Measurements from ENCODE around the gene CD59.
"Not testable (repeated sequence)": the region's sequence is repeated elsewhere in the genome, so short reads cannot be mapped to it uniquely, and the experiment has no call there.

Gene CD59

DNA sequence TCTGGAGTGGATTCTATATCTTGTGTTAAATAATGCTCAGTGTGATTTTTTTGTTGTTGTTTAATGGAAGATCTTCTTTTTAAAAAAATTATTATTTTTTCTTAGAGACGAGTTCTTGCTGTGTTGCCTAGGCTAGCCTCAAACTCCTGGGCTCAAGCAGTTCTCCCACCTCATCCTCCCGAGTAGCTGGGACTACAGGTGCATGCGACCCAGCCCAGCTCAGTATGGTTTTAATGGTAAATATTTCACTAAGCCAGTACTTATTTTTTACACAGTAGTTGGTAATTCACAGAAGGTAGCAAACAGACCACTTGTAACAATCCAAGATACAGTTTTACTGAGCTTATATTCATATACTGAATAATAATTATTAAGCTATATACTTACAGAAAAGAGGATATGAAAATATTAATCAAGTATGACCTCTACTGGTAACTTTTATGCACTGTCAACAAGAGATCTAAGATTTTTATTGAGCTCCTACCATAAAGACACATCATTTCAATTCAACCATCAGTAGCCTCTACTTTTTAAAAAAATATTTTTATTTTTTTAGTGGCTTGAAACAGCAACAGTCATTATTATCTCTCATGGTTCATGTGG is 6.1 kb upstream of the CD59 start:
- no peak for DNase-seq (ENCODE audit: low read depth, low spot score)

DNA sequence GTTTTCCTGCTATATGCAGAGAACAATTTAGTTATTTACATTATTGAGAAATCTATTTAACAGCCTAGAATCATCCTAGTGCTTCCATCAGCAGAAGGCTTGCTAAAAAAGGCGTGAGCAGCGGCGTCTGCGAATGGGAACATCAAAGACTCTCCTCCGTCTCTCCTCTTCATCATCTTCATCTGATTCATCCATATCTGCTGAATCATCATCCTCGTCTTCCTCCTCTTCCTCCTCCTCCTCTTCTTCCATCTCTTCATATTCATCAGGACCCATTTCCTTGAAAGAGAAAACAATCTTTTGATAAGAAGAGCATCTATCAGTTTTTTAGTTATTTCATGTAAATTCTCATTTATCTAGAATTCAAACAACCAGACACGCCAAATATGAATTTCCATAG is 5.6 kb upstream of the CD59 start:
- DNase-seq (ENCODE audit: low read depth, low spot score) = no peak

- no peak for DNase-seq (ENCODE audit: low read depth, low spot score)
Observed at GRCh38 chr11:33737362-33737821, 1.2 kb upstream of the CD59 start.

DNA sequence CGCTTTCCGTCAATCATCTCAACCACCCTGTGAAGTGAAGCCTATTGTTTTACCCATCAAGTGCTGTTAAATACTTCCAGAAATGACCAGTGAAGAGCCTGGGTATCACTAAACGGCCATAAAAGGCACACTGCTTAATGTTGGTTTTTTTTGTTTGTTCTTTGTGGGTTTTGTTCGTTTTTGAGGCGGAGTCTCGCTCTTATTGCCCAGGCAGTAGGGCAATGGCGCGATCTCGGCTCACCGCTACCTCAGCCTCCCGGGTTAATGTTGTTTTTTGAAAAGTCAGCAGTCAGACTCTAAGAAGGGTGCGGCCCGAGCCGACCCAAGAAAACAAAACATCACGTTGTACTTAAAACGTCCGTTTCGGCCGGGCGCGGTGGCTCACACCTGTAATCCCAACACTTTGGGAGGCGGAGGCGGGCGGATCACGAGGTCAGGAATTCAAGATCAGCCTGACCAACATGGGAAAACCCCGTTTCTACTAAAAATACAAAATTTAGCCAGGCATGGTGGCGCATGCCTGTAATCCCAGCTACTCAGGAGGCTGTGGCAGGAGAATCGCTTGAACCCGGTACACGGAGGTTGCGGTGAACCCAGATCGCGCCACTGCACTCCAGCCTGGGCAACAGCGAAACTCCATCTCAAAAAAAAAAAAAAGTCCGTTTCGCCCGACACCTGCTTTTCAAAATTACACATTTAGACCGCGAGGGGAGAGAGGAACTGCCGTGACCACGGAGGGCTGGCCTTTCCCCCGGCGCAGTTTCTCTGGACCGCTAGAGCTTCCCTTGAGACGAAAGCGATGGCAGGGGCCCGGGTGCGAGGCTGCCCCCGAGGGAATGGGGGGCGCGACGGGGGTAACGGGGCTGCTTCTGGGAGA is 714 bp downstream of the CD59 start:
- DNase-seq (ENCODE audit: low read depth, low spot score) = no peak

DNA sequence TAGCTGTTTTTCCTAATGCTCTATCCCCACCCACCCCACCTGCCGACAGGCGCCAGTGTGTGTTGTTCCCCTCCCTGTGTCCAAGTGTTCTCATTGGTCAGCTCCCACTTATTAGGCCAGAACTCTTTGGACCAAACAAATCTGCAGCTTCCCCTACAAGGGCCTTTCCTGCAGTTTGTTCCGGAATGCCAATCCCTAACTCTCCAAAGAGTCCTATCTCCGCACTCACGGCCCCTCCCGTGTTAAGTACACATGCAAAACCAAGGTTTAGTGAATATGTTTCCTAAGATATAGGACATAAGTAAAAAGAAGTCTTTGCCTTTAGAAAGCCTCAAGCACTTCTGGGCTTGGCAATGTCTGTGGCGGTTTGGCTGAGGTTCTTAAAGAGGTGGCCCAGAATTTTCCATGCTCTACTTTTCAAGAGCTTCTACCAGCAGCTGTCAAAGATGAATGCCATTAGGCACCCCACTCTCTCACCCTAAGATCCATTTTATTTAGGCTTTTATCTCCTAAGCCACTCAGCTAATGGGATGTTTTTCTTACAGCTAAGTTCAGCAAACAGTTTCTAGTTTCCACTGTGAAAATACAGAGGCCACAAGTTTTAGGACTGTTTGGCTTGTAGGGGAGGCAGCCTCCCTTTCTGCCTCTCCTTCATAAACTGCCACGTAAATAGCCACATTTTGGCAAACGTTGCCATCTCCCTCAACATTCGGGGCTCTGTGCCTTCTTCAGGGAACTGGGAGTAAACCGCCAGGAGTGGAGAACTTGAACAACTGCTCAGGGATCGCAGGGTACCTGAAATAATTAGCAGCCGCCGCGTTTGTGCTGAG is 1.6 kb downstream of the CD59 start:
- no peak for DNase-seq (ENCODE audit: low read depth, low spot score)

- no peak for DNase-seq (ENCODE audit: low read depth, low spot score)
Observed at GRCh38 chr11:33733980-33734379, 2.2 kb downstream of the CD59 start.

GRCh38 chr11:33731723-33732531 is 4.3 kb downstream of the CD59 start:
- no peak for DNase-seq (ENCODE audit: low read depth, low spot score)

- DNase-seq (ENCODE audit: low read depth, low spot score) = no peak
Observed at GRCh38 chr11:33730716-33731115, 5.5 kb downstream of the CD59 start.

DNA sequence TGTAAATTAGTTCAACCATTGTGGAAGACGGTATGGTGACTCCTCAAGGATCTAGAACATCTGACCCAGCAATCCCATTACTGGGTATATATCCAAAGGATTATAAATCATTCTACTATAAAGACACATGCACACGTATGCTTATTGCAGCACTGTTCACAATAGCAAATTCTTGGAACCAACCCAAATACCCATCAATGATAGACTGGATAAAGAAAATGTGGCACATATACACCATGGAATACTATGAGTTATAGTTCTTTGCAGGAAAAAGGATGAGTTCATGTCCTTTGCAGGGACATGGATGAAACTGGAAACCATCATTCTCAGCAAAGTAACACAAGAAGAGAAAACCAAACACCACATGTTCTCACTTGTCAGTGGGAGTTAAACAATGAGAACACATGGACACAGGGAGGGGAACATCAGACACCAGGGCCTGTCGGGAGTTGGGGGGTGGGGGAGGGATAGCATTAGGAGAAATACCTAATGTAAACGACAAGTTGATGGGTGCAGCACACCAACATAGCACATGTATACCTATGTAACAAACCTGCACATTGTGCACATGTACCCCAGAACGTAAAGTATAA is 7.1 kb downstream of the CD59 start:
- DNase-seq (ENCODE audit: low read depth, low spot score) = not testable (repeated sequence)

DNA sequence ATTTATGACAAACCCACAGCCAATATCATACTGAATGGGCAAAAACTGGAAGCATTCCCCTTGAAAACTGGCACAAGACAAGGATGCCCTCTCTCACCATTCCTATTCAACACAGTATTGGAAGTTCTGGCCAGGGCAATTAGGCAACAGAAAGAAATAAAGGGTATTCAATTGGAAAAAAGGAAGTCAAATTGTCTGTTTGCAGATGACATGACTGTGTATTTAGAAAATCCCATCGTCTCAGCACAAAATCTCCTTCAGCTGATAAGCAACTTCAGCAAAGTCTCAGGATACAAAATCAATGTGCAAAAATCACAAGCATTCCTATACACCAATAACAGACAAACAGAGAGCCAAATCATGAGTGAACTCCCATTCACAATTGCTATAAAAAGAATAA is 8.7 kb downstream of the CD59 start:
- DNase-seq (ENCODE audit: low read depth, low spot score) = not testable (repeated sequence)

DNA sequence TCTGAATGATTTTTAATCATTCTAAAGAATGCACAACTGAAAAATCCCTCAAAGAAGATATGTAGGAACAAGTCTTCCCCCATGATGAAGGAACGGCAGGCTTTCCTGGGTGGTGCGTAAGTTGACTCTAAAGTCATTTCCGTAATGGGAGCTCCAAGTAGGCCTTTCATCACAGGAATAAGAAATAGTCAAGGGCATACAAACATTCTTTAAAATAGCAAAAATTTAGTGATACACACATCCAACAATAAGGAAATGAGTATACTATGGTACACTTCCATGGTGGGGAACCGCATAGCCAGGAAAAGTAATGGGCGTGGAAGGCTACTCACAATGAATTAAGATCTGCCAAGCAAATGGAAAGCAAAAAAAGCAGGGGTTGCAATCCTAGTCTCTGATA is 10.7 kb downstream of the CD59 start:
- DNase-seq (ENCODE audit: low read depth, low spot score) = no peak

DNA sequence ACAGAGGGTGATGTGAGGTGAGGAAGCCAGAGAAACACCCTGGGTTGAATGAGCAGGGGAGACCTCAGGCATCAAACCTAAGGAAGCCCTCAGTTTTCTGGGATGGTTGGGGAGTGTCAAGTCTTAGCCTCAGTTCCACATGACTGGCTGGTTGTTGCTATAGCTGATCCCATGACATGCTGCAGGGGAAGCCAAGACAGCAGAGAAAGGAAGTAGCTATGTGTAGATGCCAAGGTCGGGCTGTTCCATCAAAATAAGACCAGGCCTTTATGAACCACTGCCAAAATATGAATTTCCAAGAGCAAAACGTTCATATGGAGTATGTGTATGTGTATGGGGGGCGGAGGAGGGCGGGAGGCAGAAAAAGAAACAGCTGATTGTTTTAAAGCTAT is 11.6 kb downstream of the CD59 start:
- DNase-seq (ENCODE audit: low read depth, low spot score) = no peak

DNA sequence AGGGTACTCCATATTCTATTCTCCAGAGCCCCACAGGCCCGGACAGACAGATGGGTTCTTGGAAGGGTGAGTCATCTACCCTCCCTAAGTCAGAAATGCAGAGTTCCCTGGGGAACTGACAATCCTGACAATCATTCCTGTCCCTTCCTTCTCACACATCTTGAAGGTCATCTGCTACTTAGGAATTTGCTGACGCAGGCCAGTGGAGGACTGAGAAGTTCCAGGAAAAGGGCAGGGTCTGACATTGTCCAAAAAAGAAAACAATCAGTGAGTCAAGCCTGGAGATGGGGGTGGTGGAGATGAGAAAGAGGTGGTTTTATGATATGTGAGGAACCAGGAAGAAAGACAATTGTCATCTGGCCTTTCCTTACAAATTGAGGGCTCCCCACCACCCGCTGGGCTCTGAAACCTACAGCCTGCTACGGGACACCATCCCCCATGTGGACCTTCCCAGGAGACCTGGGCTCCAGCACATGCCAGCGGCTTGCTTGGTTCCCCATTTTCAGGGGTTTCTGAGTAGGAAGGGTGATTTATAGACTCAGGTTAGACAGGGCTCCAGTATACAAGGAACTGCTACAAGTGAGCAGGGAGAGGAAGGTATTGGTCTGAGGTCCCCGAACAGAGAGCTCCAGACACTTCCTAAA is 12.9 kb downstream of the CD59 start:
- no peak for DNase-seq (ENCODE audit: low read depth, low spot score)

DNA sequence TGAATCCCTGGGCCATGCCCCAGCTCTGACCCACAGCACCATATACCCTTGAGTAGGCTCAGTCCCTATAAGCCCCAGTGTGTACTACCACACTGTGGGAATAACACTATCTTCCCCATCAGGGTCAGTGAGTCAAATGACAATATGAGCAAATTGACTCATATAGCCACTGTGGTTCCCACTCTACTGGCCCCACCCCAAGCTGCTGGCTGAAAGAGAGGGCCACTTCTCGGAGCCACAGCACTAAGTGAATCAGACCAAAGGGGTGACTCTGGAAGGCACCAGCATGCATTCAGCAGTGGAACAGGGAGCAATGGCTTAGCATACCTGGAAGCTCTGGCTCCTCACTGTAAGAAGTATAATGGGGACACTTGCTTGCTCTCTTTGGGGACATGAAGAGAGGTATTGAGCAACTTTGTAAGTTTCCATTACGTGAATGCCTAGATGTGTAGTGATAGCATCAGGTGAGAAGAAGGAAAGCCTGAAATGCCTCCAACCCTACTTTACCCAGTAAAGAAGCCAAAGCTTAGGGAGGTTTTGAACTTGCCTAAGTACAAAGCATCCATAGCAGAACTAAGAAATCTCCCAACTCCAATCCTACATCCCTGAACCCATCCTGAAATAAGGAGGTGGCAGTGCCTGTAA is 13.5 kb downstream of the CD59 start:
- no peak for DNase-seq (ENCODE audit: low read depth, low spot score)

DNA sequence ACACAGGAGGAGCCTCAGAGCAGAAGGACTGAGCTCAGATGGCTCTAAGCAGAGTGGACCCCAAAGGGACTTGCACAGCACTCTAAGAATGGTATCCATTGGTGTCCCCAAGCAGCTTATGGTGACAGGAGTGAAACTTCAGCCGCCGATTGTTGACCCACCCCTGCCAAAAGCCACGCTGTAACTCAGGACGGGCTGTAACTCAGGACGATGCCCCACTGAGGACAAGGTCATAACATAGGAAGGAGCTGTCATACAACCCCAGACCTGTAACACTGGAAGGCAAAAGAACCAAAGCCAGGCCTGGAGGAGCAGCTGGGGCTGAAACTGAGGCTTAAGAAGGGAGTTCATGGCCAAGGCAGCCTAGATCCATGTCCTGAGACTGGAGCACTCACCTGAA is 14.2 kb downstream of the CD59 start:
- DNase-seq (ENCODE audit: low read depth, low spot score) = no peak

DNA sequence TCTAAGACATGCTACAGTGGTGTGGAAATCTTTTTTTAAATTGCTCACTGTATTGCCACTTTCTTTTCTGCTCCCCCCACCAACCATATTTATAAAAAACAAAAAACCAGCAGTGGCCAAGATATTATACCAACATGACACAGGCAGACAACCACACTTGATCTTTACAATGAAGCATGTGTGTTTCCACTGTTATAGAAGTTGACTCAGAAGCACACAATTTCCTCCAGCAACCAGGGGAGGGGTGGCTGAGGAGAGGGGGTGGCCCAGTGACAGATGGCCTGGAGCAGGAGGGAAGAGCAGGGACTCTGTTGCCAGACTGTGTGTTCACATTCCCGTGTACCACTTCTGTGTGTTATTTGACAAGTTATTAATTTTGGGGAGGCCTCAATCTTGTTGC is 14.8 kb downstream of the CD59 start:
- no peak for DNase-seq (ENCODE audit: low read depth, low spot score)

DNA sequence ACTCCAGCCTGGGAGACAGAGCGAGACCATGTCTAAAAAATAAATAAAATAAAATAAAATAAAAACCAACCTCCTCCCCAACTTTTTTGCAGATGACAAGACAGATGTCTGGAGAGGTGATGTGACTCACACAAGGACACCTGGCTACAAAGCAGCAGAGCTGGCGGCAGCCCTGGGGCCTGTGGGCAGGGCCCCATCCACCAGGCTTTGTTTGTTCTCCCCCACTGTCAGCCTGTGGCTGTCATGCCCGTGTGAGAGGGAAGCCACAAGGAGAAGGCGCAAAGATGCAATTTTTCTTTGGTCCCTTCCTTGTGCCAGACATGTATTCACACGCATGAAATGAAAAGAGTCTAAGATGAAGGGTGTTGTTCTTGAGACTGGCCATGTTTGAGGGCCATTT is 16.6 kb downstream of the CD59 start:
- DNase-seq (ENCODE audit: low read depth, low spot score) = no peak

GRCh38 chr11:33718440-33718839 is 17.8 kb downstream of the CD59 start:
- DNase-seq (ENCODE audit: low read depth, low spot score) = no peak

- DNase-seq (ENCODE audit: low read depth, low spot score) = no peak
Observed at GRCh38 chr11:33716243-33716642, 20.0 kb downstream of the CD59 start.

- no peak for DNase-seq (ENCODE audit: low read depth, low spot score)
Observed at GRCh38 chr11:33713856-33714398, 22.3 kb downstream of the CD59 start.
